Measurements from ENCODE around the gene ARHGAP19.

Gene ARHGAP19

GRCh38 chr10:97190450-97190849 lies 102.0 kb downstream of the ARHGAP19 start:
- DNase-seq = no peak

DNA sequence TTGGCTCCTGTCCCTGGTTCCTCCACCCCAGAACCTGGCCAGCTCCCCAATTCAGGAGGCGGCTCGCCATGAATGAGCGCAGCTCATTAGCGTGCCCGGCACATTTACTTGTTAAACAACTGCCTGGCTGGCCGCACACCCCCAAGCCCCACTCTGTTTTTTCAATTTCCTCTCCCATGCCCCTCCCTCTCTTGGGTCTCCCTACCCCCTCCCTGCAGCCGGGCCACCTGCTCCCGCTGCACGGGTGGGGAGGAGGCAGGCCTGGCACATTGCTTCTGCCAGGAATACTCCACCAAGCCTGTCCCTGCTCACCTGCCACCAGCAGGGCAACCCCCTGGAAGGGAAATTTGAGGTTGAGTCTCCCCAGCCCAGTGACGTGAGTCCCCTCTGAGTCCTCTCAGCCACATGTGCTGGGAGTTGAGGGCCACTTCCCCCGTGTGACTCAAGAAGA lies 104.2 kb downstream of the ARHGAP19 start:
- DNase-seq = no peak

DNA sequence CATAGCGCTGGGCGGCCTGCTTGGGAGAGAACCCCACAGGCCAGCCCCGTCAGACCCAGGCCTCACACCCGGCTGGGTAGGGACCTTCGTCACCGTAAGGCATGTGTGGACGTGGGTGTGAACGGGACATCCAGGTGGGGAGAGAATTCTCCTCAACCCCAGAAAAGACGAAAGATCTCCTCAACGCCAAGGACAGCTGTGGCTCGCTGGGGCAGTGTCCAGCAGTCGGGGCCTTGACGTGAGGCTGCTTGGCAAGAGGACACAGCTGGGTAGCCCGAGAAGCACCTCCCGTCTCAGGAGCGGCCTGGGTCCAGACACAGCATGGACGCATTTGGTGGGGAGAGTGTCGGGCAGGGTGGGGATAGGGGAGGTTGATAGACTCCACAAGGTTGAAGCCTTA lies 105.5 kb downstream of the ARHGAP19 start:
- no peak for DNase-seq

- no peak for DNase-seq
Measured at GRCh38 chr10:97185326-97186058, 106.9 kb downstream of the ARHGAP19 start, which contains the start of gene SLIT1. Gene SLIT1 (minus strand): TSS chr10:97185959. CDS start chr10:97185674, 285 bp downstream.

- no peak for DNase-seq
Measured at GRCh38 chr10:97184971-97185325, 107.5 kb downstream of the ARHGAP19 start.

DNA sequence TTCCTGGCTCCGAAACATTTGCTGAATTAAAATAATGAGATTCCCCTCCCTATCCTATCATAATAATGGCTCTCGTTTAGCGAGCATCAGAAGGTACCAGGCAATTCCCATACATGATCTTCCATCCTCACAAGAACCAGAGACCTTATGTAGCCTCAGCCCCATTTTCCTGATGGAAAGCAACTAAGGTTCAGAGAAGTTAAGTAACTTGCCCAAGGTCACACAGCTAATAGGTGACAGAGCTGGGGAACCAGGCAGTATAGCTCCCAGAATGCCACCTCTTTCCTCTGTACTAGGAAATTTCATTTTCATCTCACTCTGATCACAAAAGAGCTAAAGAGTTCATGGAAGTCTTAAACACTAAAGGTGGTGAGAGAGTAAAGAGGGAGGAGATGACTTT lies 109.1 kb downstream of the ARHGAP19 start:
- DNase-seq = no peak

DNA sequence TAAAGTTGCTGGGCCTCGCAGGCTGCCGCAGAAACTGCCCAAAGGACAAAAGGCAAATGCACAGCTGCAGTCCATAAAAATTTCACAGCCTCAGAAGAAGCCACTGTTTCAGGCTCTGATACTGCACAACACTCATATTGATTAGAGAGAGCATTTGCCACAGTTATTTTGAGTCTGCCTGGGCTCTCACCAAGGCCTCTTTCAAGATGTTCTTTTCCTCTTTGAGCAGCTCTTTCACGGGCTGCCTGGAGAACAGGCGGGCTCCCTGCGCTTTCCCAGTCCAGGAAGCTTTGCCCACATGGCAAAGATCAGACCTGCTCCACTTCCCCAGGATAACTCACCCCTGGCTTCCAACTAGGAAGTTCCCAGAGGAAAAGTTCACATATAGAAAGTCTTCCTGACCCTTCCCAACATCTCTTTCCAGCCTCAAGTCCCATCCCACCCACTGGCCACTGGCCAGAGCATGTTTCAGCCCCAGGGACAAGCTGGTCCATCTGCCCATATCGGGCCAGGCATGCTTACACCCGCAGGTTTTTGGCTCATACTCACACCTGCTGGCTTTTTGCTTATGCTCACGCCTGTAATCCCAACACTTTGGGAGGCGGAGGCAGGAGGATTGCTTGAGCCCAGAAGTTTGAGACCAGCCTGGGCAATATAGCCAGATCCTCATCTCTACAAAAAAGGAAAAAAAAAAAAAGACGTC lies 110.0 kb downstream of the ARHGAP19 start:
- DNase-seq = no peak

DNA sequence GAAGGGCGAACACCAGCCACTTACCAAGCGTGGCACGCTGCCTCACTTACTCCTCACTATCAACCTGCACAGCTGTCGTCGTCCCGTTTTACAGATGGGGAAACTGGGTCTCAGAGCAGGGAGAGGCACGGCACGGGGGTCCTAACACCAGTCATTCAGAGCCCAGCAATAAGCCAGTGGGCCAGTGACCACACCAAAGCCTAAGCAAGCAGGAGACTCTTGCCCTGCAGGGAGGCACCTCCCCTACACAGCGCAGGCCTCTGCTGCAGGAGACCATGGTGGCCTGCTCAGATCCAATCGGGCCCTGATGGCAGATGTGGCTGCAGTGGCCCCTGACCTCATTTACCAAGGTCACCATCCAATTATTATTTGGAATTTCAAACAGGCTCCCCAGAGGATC lies 111.5 kb downstream of the ARHGAP19 start:
- DNase-seq = no peak

GRCh38 chr10:97180363-97180755 lies 112.1 kb downstream of the ARHGAP19 start:
- DNase-seq = no peak

DNA sequence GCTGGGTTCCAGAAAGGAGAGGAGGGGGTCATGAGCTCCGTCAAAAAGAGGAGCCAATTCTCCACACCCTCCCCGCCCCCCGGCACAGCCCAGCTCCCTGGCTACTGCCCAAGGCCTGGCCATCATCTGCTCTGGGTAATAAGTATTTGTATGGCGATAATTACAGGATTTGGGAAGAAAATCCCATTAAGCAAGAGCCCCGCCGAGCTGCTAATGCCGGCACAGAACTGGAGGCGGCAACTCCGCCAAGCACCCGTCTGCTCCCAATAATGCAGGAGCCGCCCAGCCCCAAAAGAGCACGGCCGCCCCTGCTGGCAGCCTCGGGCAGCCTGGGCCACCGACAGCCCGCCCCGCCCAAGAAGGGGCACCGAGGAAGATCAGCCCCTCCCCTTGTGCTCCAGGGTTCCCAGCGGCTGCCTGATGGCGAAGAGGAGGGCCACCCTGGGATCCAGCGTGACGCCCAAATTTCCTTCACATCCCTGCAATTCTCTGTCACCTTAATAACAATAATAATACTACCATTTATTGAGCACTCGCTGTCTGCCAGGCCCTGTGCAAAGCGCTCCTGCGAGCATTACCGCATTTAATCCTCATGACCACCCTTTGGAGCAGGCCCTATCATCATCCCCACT lies 112.6 kb downstream of the ARHGAP19 start:
- DNase-seq = no peak

- DNase-seq = no peak
Measured at GRCh38 chr10:97179311-97179710, 113.1 kb downstream of the ARHGAP19 start.

DNA sequence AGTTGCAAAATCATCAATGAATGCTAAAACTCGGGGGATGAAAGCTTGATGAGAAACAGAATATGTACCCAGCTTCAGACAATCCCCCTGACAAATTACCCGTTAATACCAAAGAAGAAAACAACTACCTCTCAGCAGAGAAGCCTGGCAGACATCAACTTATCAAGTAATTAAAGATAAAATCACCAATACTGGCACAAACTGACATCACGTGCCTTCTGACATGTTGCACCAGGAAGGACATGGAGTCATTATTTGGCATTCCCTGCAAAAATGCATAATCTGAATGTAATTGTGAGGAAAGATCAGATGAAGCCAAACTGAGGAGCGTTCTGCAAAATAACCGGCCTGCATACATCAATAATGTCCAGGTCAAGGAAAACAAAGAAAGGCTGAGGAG lies 114.4 kb downstream of the ARHGAP19 start:
- no peak for DNase-seq

- DNase-seq = no peak
Measured at GRCh38 chr10:97176226-97176625, 116.2 kb downstream of the ARHGAP19 start.

DNA sequence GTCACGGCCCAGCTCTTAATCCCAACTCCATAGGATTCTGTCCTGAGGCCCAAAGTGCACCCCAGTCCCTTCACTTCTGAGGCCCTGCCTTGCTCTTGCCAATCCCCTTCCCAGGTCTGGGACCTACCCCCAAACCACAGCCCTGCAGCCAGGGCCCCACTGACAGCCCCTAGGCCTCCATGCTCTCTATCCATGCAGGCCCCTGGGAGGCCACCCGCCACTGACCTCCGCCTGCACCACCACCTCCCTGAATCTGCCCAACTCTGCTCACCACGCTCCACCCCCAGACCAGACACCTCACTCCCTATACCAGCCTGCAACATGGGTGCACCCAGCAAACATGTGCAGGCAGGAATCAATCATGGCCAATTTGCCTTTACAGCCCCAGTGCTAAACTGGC lies 116.9 kb downstream of the ARHGAP19 start:
- no peak for DNase-seq

GRCh38 chr10:97174941-97175340 lies 117.5 kb downstream of the ARHGAP19 start:
- DNase-seq = no peak

DNA sequence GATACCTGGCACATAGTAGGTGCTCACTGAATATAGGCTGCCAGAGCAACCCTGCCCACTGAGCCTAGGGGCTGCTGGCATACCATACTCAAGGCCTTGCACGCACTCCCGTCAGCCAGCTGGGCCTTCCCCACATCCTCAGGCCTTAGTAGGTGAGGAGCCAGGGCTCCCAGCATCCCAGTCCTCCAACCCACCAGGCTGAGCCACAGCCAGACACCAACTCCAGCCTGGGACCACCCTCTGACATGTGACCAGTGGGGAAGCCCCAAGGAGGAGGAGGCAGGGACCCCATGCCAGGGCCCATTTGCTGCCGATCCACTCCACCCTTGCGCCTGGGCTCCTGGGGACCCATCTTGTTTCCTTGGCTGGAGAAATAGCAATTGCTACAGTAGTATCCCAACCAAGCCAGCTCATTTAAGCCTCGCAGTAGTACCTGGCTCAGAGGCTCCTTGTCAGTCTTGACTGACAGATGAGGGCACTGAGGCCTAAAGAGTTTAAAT lies 118.1 kb downstream of the ARHGAP19 start:
- DNase-seq = no peak

DNA sequence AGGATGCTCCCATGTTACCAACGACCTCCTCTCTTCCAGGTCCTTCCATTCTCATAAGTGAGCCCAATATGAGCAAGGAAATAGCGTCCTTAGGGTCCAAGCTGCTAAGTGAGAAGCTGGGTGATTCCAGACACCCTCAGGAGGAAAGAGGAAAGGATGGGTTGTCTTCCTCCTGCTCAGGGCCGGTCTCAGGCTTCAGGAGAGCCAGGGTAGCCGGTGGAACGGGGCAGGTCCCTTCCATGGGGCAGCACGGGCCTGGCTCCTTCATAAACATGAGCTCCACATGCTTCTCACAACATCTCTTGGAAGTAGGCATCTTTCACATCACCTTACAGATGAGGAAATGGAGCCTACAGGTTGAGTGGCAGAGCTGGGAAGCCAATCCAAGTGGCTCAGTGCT lies 119.4 kb downstream of the ARHGAP19 start:
- DNase-seq = no peak
